ENCODE data around the gene CORO1C. TPM values are rescaled to one million over a fixed set of nuclear protein-coding genes. Genes with fewer than 3 reads are reported as not detected.

Gene CORO1C
- total and polyA plus RNA-seq, 9 of the 15 experiments (the other 6 are each of a cell fraction or from before 2014, with no cell fraction given), result 55.2 to 280 (median 150) TPM

DNA sequence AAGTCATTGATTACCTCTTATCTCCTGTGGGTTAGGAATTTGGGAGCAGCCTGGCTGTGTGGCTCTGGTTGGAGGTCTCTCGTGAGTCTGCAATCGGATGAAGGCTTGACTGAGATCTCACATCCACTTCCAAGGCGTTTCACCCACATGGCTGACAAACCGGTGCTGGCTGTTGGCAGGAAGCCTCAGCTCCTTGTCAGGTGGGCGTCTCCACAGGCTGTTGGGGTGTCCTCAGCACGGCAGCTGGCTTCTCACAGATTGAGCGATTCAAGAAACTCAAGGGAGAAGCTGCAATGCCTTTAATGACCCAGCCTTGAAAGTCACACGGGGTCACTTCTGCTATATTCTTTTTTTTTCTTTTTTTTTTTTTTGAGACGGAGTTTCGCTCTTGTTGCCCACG, 28.6 kb upstream of the CORO1C start (continued):
- TF ChIP-seq ZBTB33 (CRISPR knock-in tag; IDR thresholded peaks at IDR 0.05) (no peak), MCM2 (IDR thresholded peaks at IDR 0.05; ENCODE audit: low read depth) (no peak), RFX5 (IDR thresholded peaks at IDR 0.05; ENCODE audit: low read depth, low read length) (no peak), BCOR (IDR thresholded peaks at IDR 0.05) (no peak), BMI1 (IDR thresholded peaks at IDR 0.05; ENCODE audit: low read length) (no peak), E2F1 (CRISPR knock-in tag; IDR thresholded peaks at IDR 0.05) (no peak)
- TF ChIP-seq, protein P1, sequence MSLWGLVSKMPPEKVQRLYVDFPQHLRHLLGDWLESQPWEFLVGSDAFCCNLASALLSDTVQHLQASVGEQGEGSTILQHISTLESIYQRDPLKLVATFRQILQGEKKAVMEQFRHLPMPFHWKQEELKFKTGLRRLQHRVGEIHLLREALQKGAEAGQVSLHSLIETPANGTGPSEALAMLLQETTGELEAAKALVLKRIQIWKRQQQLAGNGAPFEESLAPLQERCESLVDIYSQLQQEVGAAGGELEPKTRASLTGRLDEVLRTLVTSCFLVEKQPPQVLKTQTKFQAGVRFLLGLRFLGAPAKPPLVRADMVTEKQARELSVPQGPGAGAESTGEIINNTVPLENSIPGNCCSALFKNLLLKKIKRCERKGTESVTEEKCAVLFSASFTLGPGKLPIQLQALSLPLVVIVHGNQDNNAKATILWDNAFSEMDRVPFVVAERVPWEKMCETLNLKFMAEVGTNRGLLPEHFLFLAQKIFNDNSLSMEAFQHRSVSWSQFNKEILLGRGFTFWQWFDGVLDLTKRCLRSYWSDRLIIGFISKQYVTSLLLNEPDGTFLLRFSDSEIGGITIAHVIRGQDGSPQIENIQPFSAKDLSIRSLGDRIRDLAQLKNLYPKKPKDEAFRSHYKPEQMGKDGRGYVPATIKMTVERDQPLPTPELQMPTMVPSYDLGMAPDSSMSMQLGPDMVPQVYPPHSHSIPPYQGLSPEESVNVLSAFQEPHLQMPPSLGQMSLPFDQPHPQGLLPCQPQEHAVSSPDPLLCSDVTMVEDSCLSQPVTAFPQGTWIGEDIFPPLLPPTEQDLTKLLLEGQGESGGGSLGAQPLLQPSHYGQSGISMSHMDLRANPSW (CRISPR knock-in tag; IDR thresholded peaks at IDR 0.05), result no peak
- TF ChIP-seq, protein P2, sequence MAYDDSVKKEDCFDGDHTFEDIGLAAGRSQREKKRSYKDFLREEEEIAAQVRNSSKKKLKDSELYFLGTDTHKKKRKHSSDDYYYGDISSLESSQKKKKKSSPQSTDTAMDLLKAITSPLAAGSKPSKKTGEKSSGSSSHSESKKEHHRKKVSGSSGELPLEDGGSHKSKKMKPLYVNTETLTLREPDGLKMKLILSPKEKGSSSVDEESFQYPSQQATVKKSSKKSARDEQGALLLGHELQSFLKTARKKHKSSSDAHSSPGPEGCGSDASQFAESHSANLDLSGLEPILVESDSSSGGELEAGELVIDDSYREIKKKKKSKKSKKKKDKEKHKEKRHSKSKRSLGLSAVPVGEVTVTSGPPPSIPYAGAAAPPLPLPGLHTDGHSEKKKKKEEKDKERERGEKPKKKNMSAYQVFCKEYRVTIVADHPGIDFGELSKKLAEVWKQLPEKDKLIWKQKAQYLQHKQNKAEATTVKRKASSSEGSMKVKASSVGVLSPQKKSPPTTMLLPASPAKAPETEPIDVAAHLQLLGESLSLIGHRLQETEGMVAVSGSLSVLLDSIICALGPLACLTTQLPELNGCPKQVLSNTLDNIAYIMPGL (CRISPR knock-in tag; IDR thresholded peaks at IDR 0.05), result no peak
